HG03432 (cell line): ENCODE data around the gene GRIN2A.

ENCODE experiments used
- ATAC-seq: cut with Tn5 transposase; IDR thresholded peaks from one replicate; pipeline ENCODE4 v1.9.1; 2021; ENCODE audit warnings: mild to moderate bottlenecking, moderate library complexity; ENCODE audit not compliant: unreplicated experiment

GRIN2A gene

GRCh38 chr16:10188236-10188635 is 6.0 kb upstream of the GRIN2A start:
- no peak for ATAC-seq

GRCh38 chr16:10181196-10182162 is 749 bp downstream of the GRIN2A start:
- peak; percentile 69 for ATAC-seq

GRCh38 chr16:10180771-10181163 is 1.5 kb downstream of the GRIN2A start:
- ATAC-seq = no peak

GRCh38 chr16:10180042-10180770 is 2.0 kb downstream of the GRIN2A start:
- ATAC-seq = no peak

- ATAC-seq = no peak
Measured at GRCh38 chr16:10178526-10178925, 3.7 kb downstream of the GRIN2A start.

- no peak for ATAC-seq
Measured at GRCh38 chr16:10178080-10178479, 4.1 kb downstream of the GRIN2A start.

GRCh38 chr16:10172848-10173655 is 9.2 kb downstream of the GRIN2A start:
- no peak for ATAC-seq

GRCh38 chr16:10171221-10171620 is 11.0 kb downstream of the GRIN2A start:
- no peak for ATAC-seq

- ATAC-seq = no peak
Measured at GRCh38 chr16:10169904-10170410, 12.3 kb downstream of the GRIN2A start.

GRCh38 chr16:10169031-10169430 is 13.2 kb downstream of the GRIN2A start:
- no peak for ATAC-seq

GRCh38 chr16:10168258-10168657 is 14.0 kb downstream of the GRIN2A start:
- ATAC-seq = no peak

- no peak for ATAC-seq
Measured at GRCh38 chr16:10165643-10166042, 16.6 kb downstream of the GRIN2A start.

GRCh38 chr16:10162981-10163380 is 19.2 kb downstream of the GRIN2A start:
- ATAC-seq = no peak

GRCh38 chr16:10156099-10156498 is 26.1 kb downstream of the GRIN2A start:
- ATAC-seq = no peak

- no peak for ATAC-seq
Measured at GRCh38 chr16:10154389-10154788, 27.8 kb downstream of the GRIN2A start.

GRCh38 chr16:10153985-10154384 is 28.2 kb downstream of the GRIN2A start:
- ATAC-seq = no peak

GRCh38 chr16:10151718-10152117 is 30.5 kb downstream of the GRIN2A start:
- ATAC-seq = no peak

GRCh38 chr16:10150906-10151305 is 31.3 kb downstream of the GRIN2A start:
- ATAC-seq = no peak

GRCh38 chr16:10145542-10146035 is 36.6 kb downstream of the GRIN2A start:
- ATAC-seq = no peak

- no peak for ATAC-seq
Measured at GRCh38 chr16:10141671-10142070, 40.6 kb downstream of the GRIN2A start.

GRCh38 chr16:10138881-10139280 is 43.3 kb downstream of the GRIN2A start:
- no peak for ATAC-seq
